ENCODE data around the gene ATOSB. TPM values are rescaled to one million over a fixed set of nuclear protein-coding genes. Genes with fewer than 3 reads are reported as not detected.
"Not testable (repeated sequence)": the region's sequence is repeated elsewhere in the genome, so short reads cannot be mapped to it uniquely, and the experiment has no call there.

The ATOSB gene
- polyA plus RNA-seq (ENCODE audit: insufficient read length in 4 of 4): 10 to 100 TPM; 12.7 to 14.8 (median 13.6) TPM

GRCh38 chr9:35115680-35116538 lies at the start of gene ATOSB:
Gene ATOSB, minus strand, starts transcription at chr9:35115862. Its CDS starts 7,588 bp downstream, at chr9:35108274.
- peak; percentile 95 to 96 (median 96) for DNase-seq (ENCODE audit: low read depth in 4 of 4, low spot score in 3 of 4)

GRCh38 chr9:35164711-35165110 lies 49.0 kb upstream of the ATOSB start:
- no peak for DNase-seq (ENCODE audit: low read depth in 4 of 4, low spot score in 3 of 4)

GRCh38 chr9:35163413-35163812 lies 47.8 kb upstream of the ATOSB start:
- DNase-seq (ENCODE audit: low read depth in 4 of 4, low spot score in 3 of 4): no peak

GRCh38 chr9:35162605-35163315 lies 47.1 kb upstream of the ATOSB start:
- DNase-seq (ENCODE audit: low read depth in 4 of 4, low spot score in 3 of 4): peak in 2 of 4 donors; percentile 1 to 4

GRCh38 chr9:35161713-35162604 lies 46.3 kb upstream of the ATOSB start, which contains the start of gene UNC13B:
Gene UNC13B, plus strand, starts transcription at chr9:35162009. Its CDS starts 275 bp downstream, at chr9:35162284.
- DNase-seq (ENCODE audit: low read depth in 4 of 4, low spot score in 3 of 4): peak; percentile 85 to 93 (median 91)

- no peak for DNase-seq (ENCODE audit: low read depth in 4 of 4, low spot score in 3 of 4)
Measured at GRCh38 chr9:35158501-35159280, 43.0 kb upstream of the ATOSB start.

GRCh38 chr9:35157836-35158235 lies 42.2 kb upstream of the ATOSB start:
- not testable (repeated sequence) for DNase-seq (ENCODE audit: low read depth in 4 of 4, low spot score in 3 of 4)

GRCh38 chr9:35156781-35157180 lies 41.1 kb upstream of the ATOSB start:
- DNase-seq (ENCODE audit: low read depth in 4 of 4, low spot score in 3 of 4): no peak

- DNase-seq (ENCODE audit: low read depth in 4 of 4, low spot score in 3 of 4): no peak
Measured at GRCh38 chr9:35152926-35153325, 37.3 kb upstream of the ATOSB start.

GRCh38 chr9:35147941-35148563 lies 32.4 kb upstream of the ATOSB start:
- DNase-seq (ENCODE audit: low read depth in 4 of 4, low spot score in 3 of 4): not testable (repeated sequence)

GRCh38 chr9:35142037-35142436 lies 26.4 kb upstream of the ATOSB start:
- DNase-seq (ENCODE audit: low read depth in 4 of 4, low spot score in 3 of 4): no peak

GRCh38 chr9:35140093-35140492 lies 24.4 kb upstream of the ATOSB start:
- no peak for DNase-seq (ENCODE audit: low read depth in 4 of 4, low spot score in 3 of 4)

- no peak for DNase-seq (ENCODE audit: low read depth in 4 of 4, low spot score in 3 of 4)
Measured at GRCh38 chr9:35136866-35137265, 21.2 kb upstream of the ATOSB start.

- no peak for DNase-seq (ENCODE audit: low read depth in 4 of 4, low spot score in 3 of 4)
Measured at GRCh38 chr9:35135988-35136387, 20.3 kb upstream of the ATOSB start.

- no peak for DNase-seq (ENCODE audit: low read depth in 4 of 4, low spot score in 3 of 4)
Measured at GRCh38 chr9:35134920-35135319, 19.3 kb upstream of the ATOSB start.

- DNase-seq (ENCODE audit: low read depth in 4 of 4, low spot score in 3 of 4): peak; percentile 89 to 92 (median 90)
Measured at GRCh38 chr9:35116898-35117551, 1.4 kb upstream of the ATOSB start.

GRCh38 chr9:35116539-35116897 lies 856 bp upstream of the ATOSB start:
- DNase-seq (ENCODE audit: low read depth in 4 of 4, low spot score in 3 of 4): no peak

- DNase-seq (ENCODE audit: low read depth in 4 of 4, low spot score in 3 of 4): no peak
Measured at GRCh38 chr9:35114840-35115628, 628 bp downstream of the ATOSB start.

All from right renal pelvis (tissue), 4 donors.